ENCODE measurements around the gene USP48. TPM values are rescaled to one million over a fixed set of nuclear protein-coding genes. Genes with fewer than 3 reads are reported as not detected.
"Not testable (repeated sequence)": the region's sequence is repeated elsewhere in the genome, so short reads cannot be mapped to it uniquely, and the experiment has no call there.

The USP48 gene
- total RNA-seq, 1 donor from 2014 or later, result 86.8 TPM

DNA sequence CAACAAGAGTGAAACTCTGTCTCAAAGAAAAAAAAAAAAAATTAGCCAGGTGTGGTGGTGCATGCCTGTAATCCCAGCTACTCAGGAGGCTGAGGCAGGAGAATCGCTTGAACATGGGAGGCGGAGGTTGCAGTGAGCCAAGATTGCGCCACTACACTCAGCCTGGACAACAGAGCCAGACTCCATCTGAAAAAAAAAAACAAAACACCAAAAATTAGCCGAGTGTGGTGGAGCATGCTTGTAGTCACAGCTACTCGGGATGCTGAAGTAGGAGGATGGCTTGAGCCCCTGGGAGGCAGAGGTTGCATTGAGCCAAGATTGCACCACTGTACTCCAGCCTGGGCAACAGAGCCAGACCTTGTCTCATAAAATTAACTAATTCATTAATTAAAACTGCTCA lies 6.0 kb downstream of the USP48 start:
- intact Hi-C loops (cut with micrococcal nuclease), result not testable (repeated sequence)

DNA sequence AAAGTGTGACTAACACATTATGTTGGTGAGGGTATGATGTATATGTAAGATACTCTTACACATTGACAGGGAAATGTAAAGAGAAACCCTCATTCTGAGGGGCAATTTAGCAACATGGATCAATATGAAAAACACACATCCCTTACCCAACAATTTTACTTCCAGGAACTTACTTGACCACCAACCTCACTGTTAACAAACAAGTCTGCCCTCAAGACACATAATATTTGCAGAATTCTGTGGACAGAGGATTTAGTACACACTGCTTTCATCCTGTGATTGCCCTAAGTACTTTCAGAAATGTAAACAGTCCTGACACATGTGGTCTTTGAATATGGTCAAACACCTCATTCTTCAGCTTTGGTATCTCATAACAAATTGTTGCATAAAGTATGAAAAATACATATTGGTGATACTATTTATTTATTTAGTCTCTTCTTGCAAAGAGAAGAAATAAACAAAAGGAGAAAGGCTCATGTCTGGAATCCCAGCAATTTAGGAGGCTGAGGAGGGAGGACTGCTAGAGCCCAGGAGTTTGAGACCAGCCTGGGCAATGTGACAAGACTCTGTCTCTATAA lies 6.9 kb downstream of the USP48 start:
- intact Hi-C loops (cut with micrococcal nuclease), result no loop called here

DNA sequence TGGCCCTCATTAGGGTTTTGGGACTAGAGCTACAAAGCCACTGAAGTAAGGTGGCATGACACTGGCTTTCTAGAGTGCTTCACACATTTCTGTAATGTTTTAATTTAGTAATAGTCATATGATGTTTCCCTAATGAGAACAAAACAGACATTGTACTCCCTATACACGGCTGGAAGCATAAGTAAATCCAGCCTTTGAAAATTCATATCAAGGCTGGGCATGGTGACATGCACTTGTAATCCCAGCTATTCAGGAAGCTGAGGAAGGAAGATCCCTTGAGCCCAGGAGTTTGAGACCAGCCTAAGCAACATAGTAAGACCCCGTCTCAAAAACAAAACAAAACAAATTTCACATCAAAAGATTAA lies 7.4 kb downstream of the USP48 start:
- intact Hi-C loops (cut with micrococcal nuclease), result no loop called here

DNA sequence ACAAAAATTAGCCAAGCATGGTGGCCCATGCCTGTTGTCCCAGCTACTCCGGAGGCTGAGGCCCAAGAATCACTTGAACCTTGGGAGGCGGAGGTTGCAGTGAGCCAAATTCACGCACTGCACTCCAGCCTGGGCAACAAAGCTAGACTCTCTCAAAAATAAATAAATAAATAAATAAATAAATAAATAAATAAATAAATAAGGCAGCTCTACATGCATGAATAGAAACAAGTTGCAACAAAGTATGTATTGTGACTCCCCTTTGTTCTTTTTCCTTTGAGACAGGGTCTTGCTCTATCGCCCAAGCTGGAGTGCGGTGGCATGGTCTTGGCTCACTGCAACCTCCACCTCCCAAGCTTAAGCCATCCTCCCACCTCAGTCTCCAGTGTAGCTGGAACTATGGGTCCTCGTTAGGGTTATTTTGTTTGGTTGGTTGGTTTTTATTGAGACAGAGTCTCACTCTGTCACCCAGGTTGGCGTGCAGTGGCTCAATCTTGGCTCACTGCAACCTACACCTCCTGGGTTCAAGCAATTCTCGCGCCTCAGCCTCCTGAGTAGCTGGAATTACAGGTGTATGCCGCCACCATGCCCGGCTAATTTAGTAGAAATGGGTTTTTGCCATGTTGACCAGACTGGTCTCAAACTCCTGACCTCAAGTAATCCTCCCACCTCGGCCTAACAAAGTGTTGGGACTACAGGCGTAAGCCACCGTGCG lies 8.0 kb downstream of the USP48 start:
- intact Hi-C loops (cut with micrococcal nuclease), result no loop called here

DNA sequence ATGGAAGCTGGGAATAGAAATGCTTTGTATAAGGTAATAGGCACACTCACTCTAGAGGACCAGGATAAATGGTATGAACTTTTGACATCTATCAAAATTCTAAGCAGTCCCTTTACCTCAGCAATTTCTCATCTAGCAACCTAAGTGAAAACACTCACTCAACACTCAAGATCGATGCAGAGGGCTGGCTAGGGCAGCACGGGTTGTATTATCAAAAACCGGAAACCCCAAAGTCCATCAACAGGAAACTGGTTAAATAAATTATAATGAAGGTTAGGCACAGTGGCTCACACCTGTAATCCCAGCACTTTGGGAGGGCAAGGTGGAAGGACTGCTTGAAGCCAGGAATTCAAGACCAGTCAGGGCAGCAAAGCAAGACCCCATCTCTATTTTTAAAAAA lies 9.4 kb downstream of the USP48 start:
- intact Hi-C loops (cut with micrococcal nuclease), result no loop called here

DNA sequence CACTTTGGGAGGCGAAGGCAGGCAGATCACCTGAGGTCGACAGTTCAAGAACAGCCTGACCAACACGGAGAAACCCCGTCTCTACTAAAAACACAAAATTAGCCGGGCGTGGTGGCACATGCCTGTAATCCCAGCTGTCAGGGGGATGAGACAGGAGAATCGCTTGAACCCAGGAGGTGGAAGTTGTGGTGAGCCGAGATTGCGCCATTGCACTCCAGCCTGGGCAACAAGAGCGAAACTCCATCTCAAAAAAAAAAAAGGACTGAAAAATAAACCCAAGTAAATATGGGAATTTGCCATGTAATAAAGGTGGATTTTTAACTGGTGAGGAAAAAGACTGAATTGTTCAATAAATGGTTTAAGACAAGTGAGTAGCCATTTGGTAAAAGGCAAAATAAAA lies 11.3 kb downstream of the USP48 start:
- intact Hi-C loops (cut with micrococcal nuclease), result not testable (repeated sequence)

DNA sequence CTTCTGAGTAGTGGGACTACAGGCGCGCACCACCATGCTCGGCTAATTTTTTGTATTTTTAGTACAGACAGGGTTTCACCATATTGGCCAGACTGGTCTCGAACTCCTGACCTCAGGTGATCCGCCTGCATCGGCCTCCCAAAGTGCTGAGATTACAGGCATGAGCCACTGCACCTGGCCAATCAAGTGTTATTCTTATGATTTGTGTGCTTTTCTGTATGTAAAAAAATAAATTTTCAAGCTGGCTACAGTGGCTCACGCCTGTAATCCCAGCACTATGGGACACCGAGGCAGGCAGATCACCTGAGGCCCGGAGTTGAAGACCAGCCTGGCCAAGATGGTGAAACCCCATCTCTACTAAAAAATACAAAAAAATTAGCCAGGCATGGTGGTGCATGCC lies 12.3 kb downstream of the USP48 start:
- intact Hi-C loops (cut with micrococcal nuclease), result not testable (repeated sequence)

DNA sequence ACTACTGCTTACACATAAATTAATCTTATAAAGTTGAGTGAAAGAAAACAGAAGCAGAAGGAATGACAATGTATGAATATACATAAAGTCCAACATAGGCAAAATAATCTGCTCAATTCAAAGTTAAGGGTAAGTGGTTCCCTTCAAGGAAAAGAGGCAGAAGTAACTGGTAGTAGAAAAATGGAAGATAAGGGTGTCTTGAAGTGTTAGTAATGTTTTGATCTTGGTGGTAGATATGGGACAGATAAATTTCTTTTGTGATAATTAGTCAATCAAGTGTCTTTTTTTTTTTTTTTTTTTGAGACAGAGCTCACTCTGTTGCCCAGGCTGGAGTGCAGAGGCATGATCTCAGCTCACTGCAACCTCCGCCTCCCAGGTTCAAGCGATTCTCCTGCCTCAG lies 12.7 kb downstream of the USP48 start:
- intact Hi-C loops (cut with micrococcal nuclease), result no loop called here

DNA sequence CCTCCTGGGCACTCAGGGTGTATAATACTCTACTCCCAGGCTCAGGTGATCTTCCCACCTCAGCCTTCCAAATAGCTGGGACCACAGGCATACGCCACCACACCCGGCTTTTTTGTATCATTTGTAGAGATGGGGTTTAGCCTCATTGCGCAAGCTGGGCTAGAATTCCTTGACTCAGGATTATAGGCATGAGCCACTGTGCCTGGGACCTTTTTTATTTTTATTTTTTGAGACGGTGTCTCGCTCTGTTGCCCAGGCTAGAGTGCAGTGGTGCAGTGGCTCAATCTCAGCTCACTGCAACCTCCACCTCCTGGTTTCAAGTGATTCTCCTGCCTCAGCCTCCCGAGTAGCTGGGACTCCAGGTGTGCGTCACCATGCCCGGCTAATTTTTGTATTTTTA lies 15.8 kb downstream of the USP48 start:
- intact Hi-C loops (cut with micrococcal nuclease), result not testable (repeated sequence)

DNA sequence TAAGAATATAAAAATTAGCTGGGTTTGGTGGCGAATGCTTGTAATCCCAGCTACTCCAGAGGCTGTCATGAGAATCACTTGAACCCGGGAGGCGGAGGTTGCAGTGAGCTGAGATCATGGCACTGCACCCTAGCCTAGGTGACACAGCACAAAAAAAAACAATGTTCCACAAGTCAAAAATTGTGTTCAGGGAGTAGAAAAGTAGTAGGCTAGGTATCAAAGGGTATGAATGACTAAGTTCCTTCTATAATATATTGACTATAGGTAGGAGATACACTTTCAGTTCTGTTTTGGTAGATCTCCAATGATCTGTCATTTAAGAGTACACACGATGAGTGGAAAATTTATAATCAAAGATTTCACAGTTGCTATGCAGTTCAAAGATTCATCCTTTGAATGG lies 16.7 kb downstream of the USP48 start:
- intact Hi-C loops (cut with micrococcal nuclease), result no loop called here

DNA sequence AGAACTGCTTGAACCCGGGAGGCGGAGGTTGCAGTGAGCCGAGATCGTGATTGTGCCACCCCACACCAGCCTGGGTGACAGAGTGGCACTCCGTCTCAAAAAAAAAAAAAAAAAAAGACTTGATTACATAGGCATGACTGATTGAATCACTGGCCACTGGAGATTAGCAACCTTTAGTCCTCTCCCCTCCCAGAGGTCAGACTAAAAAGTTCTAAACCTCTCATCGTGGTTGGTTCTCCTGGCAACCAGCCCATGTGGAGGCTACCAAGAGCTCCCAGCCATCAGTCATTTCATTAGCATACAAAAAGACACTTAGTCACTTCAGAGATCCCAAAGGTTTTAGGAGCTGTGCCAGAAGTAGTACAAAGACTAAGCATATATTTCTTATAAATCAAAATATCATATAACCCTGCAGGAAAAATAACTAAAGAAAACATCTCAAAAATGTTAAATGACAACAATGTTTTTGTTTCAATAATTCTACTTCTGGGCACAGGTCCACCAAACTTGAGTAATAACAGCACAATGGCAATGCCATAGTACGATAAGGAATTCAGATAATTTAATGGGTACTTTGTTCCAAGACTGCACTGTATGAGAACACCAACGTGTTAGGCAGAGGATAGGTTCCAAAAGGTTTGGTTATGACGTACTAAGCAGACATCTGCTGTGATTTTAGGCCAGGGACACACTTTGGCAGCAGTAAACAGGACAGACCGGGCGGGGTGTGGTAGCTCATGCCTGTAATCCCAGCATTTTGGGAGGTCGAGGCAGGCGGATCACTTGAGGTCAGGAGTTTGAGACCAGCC lies 18.1 kb downstream of the USP48 start:
- intact Hi-C loops (cut with micrococcal nuclease), result no loop called here

DNA sequence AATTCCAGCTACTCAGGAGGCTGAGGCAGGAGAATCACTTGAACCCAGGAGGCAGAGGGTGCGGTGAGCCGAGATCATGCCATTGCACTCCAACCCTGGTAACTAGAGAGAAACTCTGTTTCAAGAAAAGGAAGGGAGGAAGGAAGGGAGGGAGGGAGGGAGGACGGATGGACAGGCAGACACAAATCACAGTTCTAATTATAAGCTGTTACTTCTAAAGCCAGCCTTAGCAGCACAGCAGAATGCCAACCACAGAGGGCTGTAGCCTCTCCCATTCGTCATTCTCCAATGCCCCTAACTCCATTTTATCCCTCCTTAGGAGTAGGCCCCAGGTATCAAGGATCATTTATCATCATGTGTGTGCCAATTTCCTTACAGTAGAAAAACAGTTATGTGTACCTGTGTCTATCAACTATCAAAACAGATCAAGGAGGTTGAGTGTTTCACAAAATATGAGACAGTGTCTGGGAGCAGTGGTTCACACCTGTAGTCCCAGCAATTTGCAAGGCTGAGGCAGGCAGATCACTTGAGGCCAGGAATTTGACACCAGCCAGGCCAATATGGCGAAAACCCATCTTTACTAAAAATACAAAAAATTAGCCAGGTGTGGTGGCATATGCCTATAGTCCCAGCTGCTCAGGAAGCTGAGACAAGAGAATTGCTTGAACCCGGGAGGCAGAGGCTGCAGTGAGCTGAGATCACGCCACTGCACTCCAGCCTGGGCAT lies 19.1 kb downstream of the USP48 start:
- intact Hi-C loops (cut with micrococcal nuclease), result no loop called here

DNA sequence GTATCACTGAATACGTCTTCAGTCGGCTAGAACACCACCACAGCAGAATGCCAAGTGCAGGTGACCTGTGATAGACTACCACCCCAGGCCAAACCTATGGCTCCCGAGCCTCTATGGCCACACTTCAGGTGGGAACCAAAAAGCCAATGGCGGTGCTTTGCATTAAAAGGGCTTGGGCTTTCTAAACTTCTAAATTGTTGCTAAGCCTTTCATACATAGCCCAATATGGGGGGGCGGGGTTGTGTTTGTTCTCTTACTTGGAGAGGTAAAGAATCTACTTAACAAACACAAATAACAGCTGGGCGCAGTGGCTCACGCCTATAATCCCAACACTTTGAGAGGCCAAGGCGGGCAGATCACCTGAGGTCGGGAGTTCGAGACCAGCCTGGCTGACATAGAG lies 19.7 kb downstream of the USP48 start:
- intact Hi-C loops (cut with micrococcal nuclease), result no loop called here

DNA sequence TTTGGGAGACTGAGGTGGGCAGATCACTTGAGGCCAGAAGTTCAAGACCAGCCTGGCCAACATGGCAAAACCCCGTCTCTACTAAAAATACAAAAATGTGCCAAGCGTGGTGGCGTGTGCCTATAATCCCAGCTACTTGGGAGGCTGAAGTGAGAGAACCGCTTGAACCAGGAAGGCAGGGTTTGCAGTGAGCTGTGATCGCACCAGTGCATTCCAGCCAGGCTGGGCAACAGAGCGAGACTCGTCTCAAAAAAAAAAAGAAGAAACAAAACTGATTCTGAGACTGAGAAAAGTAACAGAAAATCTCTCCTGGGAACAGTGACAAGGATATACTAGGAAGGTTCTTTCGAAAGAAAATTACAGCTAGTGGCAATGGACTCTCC lies 20.9 kb downstream of the USP48 start:
- intact Hi-C loops (cut with micrococcal nuclease), result no loop called here

DNA sequence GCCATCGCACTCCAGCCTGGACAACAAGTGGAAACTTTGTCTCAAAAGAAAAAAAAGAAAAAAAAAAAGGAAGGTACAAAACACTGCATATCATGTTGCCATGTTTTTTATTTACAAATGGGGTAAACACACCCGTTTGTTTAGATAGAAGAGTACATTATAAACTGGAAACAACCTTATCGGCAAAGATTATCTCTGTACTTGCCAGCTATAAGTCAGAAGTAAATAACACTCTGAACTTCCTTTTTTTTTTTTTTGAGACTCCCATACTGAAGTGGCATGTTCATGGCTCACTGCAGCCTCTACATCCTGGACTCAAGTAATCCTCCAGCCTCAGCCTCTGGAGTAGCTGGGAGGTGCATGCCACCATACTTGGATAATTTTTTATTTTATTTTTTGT lies 21.9 kb downstream of the USP48 start:
- intact Hi-C loops (cut with micrococcal nuclease), result no loop called here

DNA sequence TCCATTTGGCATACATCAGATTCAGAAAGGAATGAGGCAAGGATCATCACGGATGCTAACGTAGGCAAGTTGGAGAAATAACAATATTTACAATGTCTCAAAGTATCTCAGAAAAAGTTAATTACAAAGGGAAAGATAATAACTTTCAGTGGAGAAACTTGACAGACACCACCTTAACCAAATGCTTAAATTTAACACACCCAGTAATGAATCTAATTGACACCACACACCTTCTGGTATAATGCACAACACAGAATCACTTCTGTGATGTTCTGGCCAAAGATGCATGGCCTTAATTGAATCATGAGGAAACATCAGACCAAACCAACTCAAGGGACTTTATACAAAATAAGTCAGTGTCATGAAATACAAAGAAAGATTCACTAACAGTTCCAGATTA lies 23.1 kb downstream of the USP48 start:
- intact Hi-C loops (cut with micrococcal nuclease), result no loop called here

DNA sequence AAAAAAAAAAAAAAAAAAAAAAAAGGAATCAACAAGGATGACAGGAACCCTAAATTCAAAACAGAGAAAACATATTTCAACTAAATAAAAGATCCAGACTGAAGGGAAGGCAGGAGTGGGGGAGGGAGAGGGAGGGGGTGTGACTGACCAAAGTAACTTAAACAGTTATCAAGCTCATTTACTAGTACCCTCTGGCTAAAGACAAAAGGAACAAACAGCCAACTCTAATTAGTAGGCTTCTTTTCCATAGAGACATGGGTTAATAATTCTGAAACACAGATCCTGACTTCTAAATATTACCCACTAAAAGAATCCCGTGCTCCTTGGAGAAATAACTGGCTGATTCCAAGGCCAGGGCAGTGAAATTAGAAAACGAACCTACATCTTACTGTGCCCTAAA lies 23.8 kb downstream of the USP48 start:
- intact Hi-C loops (cut with micrococcal nuclease), result no loop called here

DNA sequence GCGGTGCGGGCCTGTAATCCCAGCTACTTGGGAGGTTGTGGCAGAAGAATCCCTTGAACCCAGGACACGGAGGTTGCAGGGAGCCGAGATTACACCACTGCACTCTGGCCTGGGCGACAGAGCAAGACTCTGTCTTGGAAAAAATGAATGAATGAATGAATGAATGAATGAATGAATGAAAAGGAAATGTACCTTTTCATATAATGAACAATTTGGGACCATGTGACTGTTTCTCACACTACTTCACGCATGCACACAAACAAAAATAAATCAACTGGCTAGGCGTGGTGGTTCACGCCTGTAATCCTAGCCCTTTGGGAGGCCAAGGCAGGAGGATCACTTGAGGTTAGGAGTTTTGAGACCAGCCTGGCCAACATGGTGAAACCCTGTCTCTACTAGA lies 24.3 kb downstream of the USP48 start:
- intact Hi-C loops (cut with micrococcal nuclease), result no loop called here

DNA sequence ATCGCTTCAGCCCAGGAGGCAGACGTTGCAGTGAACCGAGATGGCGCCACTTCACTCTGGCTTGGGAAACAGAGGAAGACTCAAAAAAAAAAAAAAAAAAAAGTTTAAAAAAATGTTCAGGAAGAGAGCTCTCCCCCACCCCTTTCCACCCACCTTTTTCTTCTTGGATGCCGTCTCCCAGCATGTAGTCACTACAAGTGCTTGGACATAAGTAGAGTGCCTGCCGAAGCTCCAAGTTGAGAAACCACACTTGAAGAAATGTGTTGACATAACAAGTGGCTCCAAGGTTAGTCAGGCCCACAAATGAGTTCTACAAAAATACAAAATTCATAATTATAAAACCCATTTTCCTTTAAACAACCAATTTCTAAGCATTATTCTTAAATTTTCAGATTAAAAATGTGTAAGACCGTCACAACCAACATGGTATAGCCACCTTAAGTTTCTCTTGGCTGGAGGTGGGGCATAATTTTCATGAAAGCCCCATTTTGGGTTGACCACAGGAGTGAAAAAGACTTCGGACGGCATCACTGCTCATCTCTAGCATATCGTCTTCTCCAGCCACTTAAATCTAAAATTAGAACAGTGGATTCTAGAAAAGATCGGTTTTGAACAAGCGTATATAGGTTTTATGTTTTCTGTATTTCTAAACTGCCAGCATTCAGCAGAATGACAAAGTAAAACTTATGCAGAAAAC lies 26.4 kb downstream of the USP48 start:
- intact Hi-C loops (cut with micrococcal nuclease), result no loop called here

DNA sequence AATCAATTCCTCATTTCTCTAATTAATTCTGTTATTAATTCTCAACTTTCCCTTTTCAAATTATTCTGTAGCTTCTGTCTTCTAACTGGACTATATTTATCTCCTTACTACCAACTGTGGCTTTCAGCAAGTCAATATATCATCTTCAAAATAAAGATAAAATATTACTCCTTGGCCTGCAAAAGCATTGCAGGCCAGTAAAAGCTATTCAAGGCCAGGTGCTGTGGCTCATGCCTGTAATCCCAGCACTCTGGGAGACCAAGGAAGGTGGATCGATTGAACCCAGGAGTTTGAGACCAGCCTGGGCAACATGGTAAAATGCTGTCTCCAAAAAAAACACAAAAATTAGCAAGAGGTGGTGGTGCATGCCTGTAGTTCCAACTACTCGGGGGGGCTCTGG lies 27.9 kb downstream of the USP48 start:
- intact Hi-C loops (cut with micrococcal nuclease), result no loop called here

DNA sequence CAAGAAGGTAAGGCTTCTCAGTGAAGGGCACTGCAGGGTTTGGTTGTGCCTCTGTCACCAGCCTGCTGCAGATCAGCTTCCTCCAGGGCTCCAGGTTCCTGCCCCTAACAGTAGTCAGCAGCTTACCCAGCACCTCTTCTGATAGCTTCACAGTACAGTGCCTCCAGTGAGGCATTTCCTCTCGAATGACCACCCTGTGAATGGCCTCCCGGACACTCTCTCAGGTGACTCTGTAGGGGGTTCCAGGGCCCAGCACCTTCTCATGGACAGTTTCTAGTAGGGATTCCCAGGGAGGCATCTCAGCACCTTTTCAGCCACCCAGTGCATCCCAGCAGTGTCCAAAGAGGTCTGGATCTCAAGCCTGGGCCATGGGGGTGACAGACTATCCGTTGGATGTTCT lies 28.4 kb downstream of the USP48 start:
- intact Hi-C loops (cut with micrococcal nuclease), result no loop called here

DNA sequence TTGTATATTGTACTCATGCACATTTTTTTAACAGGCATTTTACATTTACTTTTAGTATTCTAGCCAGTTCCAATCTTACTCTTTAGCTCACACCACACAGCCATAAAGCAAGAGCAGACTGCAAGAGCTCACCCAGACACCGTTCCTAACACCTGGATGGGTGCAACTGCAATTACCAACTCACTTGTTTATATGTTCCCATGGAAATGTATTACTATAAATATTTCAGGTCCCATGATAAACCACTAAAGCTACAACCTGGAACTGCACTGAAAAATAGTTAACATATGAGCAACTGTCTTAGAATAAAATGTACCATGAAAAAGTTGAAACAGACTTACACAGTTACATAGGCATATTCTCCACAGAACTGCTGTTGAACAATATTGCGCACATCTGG lies 30.8 kb downstream of the USP48 start:
- intact Hi-C loops (cut with micrococcal nuclease), result no loop called here

All from T-helper 2 cell treated with Interferon-gamma antibody and Interleukin-4, amounts not matched to agents 100 ng/mL and 5 ng/mL, for 36 hours (primary cell).